ENCODE measurements around the gene LDLRAD3.

GRCh38 chr11:36098853-36099375 lies 155.1 kb downstream of the LDLRAD3 start:
- TF ChIP-seq, protein P1, sequence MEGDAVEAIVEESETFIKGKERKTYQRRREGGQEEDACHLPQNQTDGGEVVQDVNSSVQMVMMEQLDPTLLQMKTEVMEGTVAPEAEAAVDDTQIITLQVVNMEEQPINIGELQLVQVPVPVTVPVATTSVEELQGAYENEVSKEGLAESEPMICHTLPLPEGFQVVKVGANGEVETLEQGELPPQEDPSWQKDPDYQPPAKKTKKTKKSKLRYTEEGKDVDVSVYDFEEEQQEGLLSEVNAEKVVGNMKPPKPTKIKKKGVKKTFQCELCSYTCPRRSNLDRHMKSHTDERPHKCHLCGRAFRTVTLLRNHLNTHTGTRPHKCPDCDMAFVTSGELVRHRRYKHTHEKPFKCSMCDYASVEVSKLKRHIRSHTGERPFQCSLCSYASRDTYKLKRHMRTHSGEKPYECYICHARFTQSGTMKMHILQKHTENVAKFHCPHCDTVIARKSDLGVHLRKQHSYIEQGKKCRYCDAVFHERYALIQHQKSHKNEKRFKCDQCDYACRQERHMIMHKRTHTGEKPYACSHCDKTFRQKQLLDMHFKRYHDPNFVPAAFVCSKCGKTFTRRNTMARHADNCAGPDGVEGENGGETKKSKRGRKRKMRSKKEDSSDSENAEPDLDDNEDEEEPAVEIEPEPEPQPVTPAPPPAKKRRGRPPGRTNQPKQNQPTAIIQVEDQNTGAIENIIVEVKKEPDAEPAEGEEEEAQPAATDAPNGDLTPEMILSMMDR (IDR thresholded peaks at IDR 0.05; ENCODE audit: insufficient read depth, low read depth, low read length) = no peak
- TF ChIP-seq EZH2 (IDR thresholded peaks at IDR 0.05; ENCODE audit: insufficient read depth, low read length) = no peak
